Measurements from ENCODE around the gene MCTP1. TPM values are rescaled to one million over a fixed set of nuclear protein-coding genes. Genes with fewer than 3 reads are reported as not detected.

MCTP1 gene
- total RNA-seq, 4 donors from 2014 or later, result 28.7 to 117 (median 48.2) TPM

GRCh38 chr5:94977437-94977836, 307.5 kb downstream of the MCTP1 start:
- Histone ChIP-seq H3K27ac (no peak overlapping the region), H3K9me3 (peaks cover 0 to 33% (median 8%) of the 10 kb centered on the region in 4 donors), H3K4me1 (no peaks in the 10 kb centered on the region), H3K4me3 (no peak overlapping the region), H3K36me3 (peaks cover 0 to 4% (median 0%) of the 10 kb centered on the region in 3 donors), H3K27me3 (no peaks in the 10 kb centered on the region)
- 42 to 46% methylated on average over 2 of the region's 2 CpGs for WGBS, 2 donors
- TF ChIP-seq, protein P1, sequence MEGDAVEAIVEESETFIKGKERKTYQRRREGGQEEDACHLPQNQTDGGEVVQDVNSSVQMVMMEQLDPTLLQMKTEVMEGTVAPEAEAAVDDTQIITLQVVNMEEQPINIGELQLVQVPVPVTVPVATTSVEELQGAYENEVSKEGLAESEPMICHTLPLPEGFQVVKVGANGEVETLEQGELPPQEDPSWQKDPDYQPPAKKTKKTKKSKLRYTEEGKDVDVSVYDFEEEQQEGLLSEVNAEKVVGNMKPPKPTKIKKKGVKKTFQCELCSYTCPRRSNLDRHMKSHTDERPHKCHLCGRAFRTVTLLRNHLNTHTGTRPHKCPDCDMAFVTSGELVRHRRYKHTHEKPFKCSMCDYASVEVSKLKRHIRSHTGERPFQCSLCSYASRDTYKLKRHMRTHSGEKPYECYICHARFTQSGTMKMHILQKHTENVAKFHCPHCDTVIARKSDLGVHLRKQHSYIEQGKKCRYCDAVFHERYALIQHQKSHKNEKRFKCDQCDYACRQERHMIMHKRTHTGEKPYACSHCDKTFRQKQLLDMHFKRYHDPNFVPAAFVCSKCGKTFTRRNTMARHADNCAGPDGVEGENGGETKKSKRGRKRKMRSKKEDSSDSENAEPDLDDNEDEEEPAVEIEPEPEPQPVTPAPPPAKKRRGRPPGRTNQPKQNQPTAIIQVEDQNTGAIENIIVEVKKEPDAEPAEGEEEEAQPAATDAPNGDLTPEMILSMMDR (IDR thresholded peaks at IDR 0.05), result no peak
- no peak for TF ChIP-seq POLR2A (IDR thresholded peaks at IDR 0.05)
- TF ChIP-seq EP300 (IDR thresholded peaks at IDR 0.05), result no peak
- DNase-seq (ENCODE audit: low spot score in 2 of 2), result no peak

- TF ChIP-seq EP300 (IDR thresholded peaks at IDR 0.05) (no peak), POLR2A (IDR thresholded peaks at IDR 0.05) (no peak)
- Histone ChIP-seq H3K27ac (no peak overlapping the region), H3K4me1 (no peaks in the 10 kb centered on the region), H3K27me3 (no peaks in the 10 kb centered on the region), H3K9me3 (peaks cover 0 to 33% (median 8%) of the 10 kb centered on the region in 4 donors), H3K4me3 (no peak overlapping the region), H3K36me3 (peaks cover 0 to 4% (median 0%) of the 10 kb centered on the region in 3 donors)
- WGBS, 2 donors, result 78 to 85% methylated on average over 1 of the region's 1 CpG
- DNase-seq (ENCODE audit: low spot score in 2 of 2), result no peak
Observed at GRCh38 chr5:94976853-94977252, 308.0 kb downstream of the MCTP1 start.

GRCh38 chr5:94972268-94972667, 312.6 kb downstream of the MCTP1 start:
- Histone ChIP-seq H3K4me3 (no peak overlapping the region), H3K4me1 (no peaks in the 10 kb centered on the region), H3K27me3 (no peaks in the 10 kb centered on the region), H3K27ac (no peak overlapping the region), H3K9me3 (peaks cover 0 to 23% (median 3%) of the 10 kb centered on the region in 4 donors), H3K36me3 (peaks cover 0 to 4% (median 0%) of the 10 kb centered on the region in 3 donors)
- whole genome bisulfite sequencing, 2 donors, result 79 to 92% methylated on average over 1 of the region's 1 CpG
- TF ChIP-seq, protein P1 (IDR thresholded peaks at IDR 0.05), result no peak
- TF ChIP-seq EP300 (IDR thresholded peaks at IDR 0.05) (no peak), POLR2A (IDR thresholded peaks at IDR 0.05) (no peak)
- no peak for DNase-seq (ENCODE audit: low spot score in 2 of 2)

- DNase-seq (ENCODE audit: low spot score in 2 of 2), result no peak
- no peaks in the 10 kb centered on the region for H3K4me1 ChIP-seq
- H3K4me3 ChIP-seq, result no peak overlapping the region
- 25 to 34% methylated on average over 3 of the region's 3 CpGs for WGBS, 2 donors
- H3K27me3 ChIP-seq, result no peaks in the 10 kb centered on the region
- H3K27ac ChIP-seq, result no peak overlapping the region
- H3K36me3 ChIP-seq, result no peaks in the 10 kb centered on the region
- TF ChIP-seq, protein P1 (IDR thresholded peaks at IDR 0.05), result no peak
- TF ChIP-seq EP300 (IDR thresholded peaks at IDR 0.05), result no peak
- no peak for TF ChIP-seq POLR2A (IDR thresholded peaks at IDR 0.05)
- peaks cover 0 to 7% (median 0%) of the 10 kb centered on the region in 4 donors for H3K9me3 ChIP-seq
Observed at GRCh38 chr5:94969174-94969573, 315.7 kb downstream of the MCTP1 start.

- Histone ChIP-seq H3K4me1 (no peaks in the 10 kb centered on the region), H3K27me3 (no peaks in the 10 kb centered on the region), H3K27ac (no peak overlapping the region), H3K4me3 (no peak overlapping the region), H3K9me3 (peaks cover 0 to 7% (median 0%) of the 10 kb centered on the region in 4 donors), H3K36me3 (no peaks in the 10 kb centered on the region)
- WGBS, 2 donors, result 41 to 42% methylated on average over 5 of the region's 5 CpGs
- TF ChIP-seq, protein P1 (IDR thresholded peaks at IDR 0.05), result peak; percentile 51 to 79 (median 77)
- TF ChIP-seq POLR2A (IDR thresholded peaks at IDR 0.05) (no peak), EP300 (IDR thresholded peaks at IDR 0.05) (no peak)
- peak in 1 of 2 donors; percentile 71 for DNase-seq (ENCODE audit: low spot score in 2 of 2)
Observed at GRCh38 chr5:94968507-94969095, 316.3 kb downstream of the MCTP1 start.

Measured in tibial nerve (tissue), 4 donors.